K562 (cell line): ENCODE data around the gene TTC24. TPM values are rescaled to one million over a fixed set of nuclear protein-coding genes. Genes with fewer than 3 reads are reported as not detected.

Source experiments
- ATAC-seq: fragments of 200-7000 bp; cut with Tn5 transposase; 3 replicates; pipeline ENCODE4 v1.9.1; 2020; ENCODE audit warnings: moderate library complexity
- BruUV-seq: library from RNA; stranded (reverse); fragments of 400-500 nt; replicated peaks from 2 replicates; lab custom pipeline; 2021; lab: Mats Ljungman, UMichigan
- CTCF ChIA-PET: fragments of 300-600 bp; formaldehyde crosslinking; extraction: SDS; loops from one replicate; lab custom pipeline; 2021; ENCODE audit warnings: low intra/inter-chr PET ratio; lab: Yijun Ruan, JAX
- POLR2A ChIA-PET: fragments of 300-600, 350-650 bp; sonication (Branson Sonifier 250); formaldehyde crosslinking; extraction: SDS; loops from one replicate; lab custom pipeline; 2021; ENCODE audit warnings: antibody characterized with exemption, inconsistent platforms; lab: Yijun Ruan, JAX
- DNase-seq, 4 experiments: peaks; one replicate each; pipeline versions ENCODE4 v3.0.0 to v3.0.0-alpha.2; 2011 to 2018; ENCODE audit warnings: low spot score in 3 of 4, mixed read lengths in 3 of 4; ENCODE audit errors: extremely low read depth in 1 of 4
- FAIRE-seq: peaks from 2 replicates; lab custom pipeline; 2011; peaks lifted over from hg19 to GRCh38; lab: Jason Lieb, UNC
- H2AFZ ChIP-seq: 2 replicates; pipeline ENCODE4 v1.6.0; 2011; ENCODE audit warnings: low read depth, low read length, control low read depth, inconsistent platforms
- H3K27ac ChIP-seq: fragments of 200-600 bp; 3 replicates; pipeline ENCODE4 v1.8.0; 2011; ENCODE audit warnings: low read depth, mild to moderate bottlenecking, control low read depth, inconsistent platforms, low read length, moderate library complexity, mixed read lengths; ENCODE audit errors: extremely low read depth
- H3K27me3 ChIP-seq, 2 experiments: fragments of 300-600 bp in 1 of 2; 2 replicates in 1 of 2; 3 replicates in 1 of 2; pipeline versions ENCODE4 v1.6.0 to v1.8.0; 2011; ENCODE audit warnings: inconsistent platforms in 2 of 2, low read length in 2 of 2, mild to moderate bottlenecking in 1 of 2, mixed read lengths in 1 of 2, moderate library complexity in 1 of 2; ENCODE audit not compliant: control insufficient read depth in 2 of 2, insufficient read depth in 2 of 2
- H3K36me3 ChIP-seq: fragments of 300-600 bp; 3 replicates; pipeline ENCODE4 v1.8.0; 2011; ENCODE audit warnings: mild to moderate bottlenecking, low read length, inconsistent platforms; ENCODE audit not compliant: control insufficient read depth, insufficient read depth
- H3K4me1 ChIP-seq, 2 experiments: fragments of 200-600 bp in 1 of 2; replicated peaks in 1 of 2; 2 replicates in 1 of 2; 3 replicates in 1 of 2; pipeline versions ENCODE4 v1.5.1 to v1.8.0; 2011; ENCODE audit warnings: inconsistent platforms in 2 of 2, low read length in 2 of 2, mild to moderate bottlenecking in 1 of 2, mixed read lengths in 1 of 2, moderate library complexity in 1 of 2; ENCODE audit not compliant: control insufficient read depth in 2 of 2, insufficient read depth in 2 of 2
- H3K4me2 ChIP-seq: 2 replicates; pipeline ENCODE4 v1.6.1; 2011; ENCODE audit warnings: low read length, control low read depth, inconsistent platforms, mixed read lengths; ENCODE audit not compliant: insufficient read depth
- H3K4me3 ChIP-seq: fragments of 200-600 bp; sonication (generic), shearing (Covaris generic); 2 replicates; pipeline ENCODE4 v1.5.1; 2016; ENCODE audit warnings: control low read depth, inconsistent platforms
- H3K79me2 ChIP-seq: fragments of 200-600 bp; 3 replicates; pipeline ENCODE4 v1.8.0; 2011; ENCODE audit warnings: low read length, inconsistent platforms; ENCODE audit not compliant: control insufficient read depth, insufficient read depth
- H3K9ac ChIP-seq, 2 experiments: 2 replicates each; pipeline versions ENCODE4 v1.6.0 to v1.6.1; 2011; ENCODE audit warnings: low read depth in 2 of 2, low read length in 2 of 2, control low read depth in 1 of 2, inconsistent platforms in 1 of 2, mild to moderate bottlenecking in 1 of 2, mixed read lengths in 1 of 2; ENCODE audit not compliant: insufficient read depth in 1 of 2
- H3K9me1 ChIP-seq: one replicate; pipeline ENCODE4 v1.6.0; 2011; ENCODE audit warnings: inconsistent platforms, mild to moderate bottlenecking, low read length, moderate library complexity; ENCODE audit not compliant: control insufficient read depth, insufficient read depth
- H3K9me3 ChIP-seq: replicated peaks from 2 replicates; pipeline ENCODE4 v1.5.1; 2011; ENCODE audit warnings: low read depth, low read length, inconsistent platforms; ENCODE audit not compliant: control insufficient read depth, insufficient read depth
- H4K20me1 ChIP-seq: replicated peaks from 2 replicates; pipeline ENCODE4 v1.6.1; 2011; ENCODE audit warnings: low read length, inconsistent platforms, mixed read lengths; ENCODE audit not compliant: control insufficient read depth, insufficient read depth
- CGGBP1 ChIP-seq: fragments of 250-450 bp; sonication (Bioruptor Pico); IDR thresholded peaks from 2 replicates; pipeline ENCODE4 v1.9.0; 2021; ENCODE audit warnings: mild to moderate bottlenecking
- EGR1 ChIP-seq: fragments of 450-650 bp; conservative IDR thresholded peaks from 2 replicates; pipeline ENCODE4 v1.6.1; 2017; ENCODE audit warnings: mild to moderate bottlenecking
- MTA2 ChIP-seq: fragments of 450-650 bp; IDR thresholded peaks from 2 replicates; pipeline ENCODE4 v1.6.1; 2016; ENCODE audit warnings: low read depth
- ZNF311 ChIP-seq: fragments of 250-450 bp; sonication (Bioruptor Pico); IDR thresholded peaks from 2 replicates; pipeline ENCODE4 v1.4.0; 2020; ENCODE audit warnings: mild to moderate bottlenecking, moderate library complexity
- ZNF77 ChIP-seq: fragments of 250-450 bp; sonication (Bioruptor Pico); IDR thresholded peaks from 2 replicates; pipeline ENCODE4 v1.5.0; 2020
- WGBS: fragments of 100-300 bp; shearing (Covaris generic); methylation state at CpG from one replicate; pipeline ENCODE4 v1.1.6; 2016; ENCODE audit warnings: low coverage, mixed read lengths; ENCODE audit not compliant: insufficient coverage; ENCODE audit errors: missing lambda C conversion rate; 5-methylcytosine and 5-hydroxymethylcytosine counted together
- in situ Hi-C: fragments of 300-500 bp; cut with MboI; formaldehyde crosslinking; loops from 4 replicates; pipeline ENCODE4 v1.15.0; 2018; ENCODE audit warnings: inconsistent platforms, mixed read lengths
- intact Hi-C: fragments of 100-400 bp; cut with micrococcal nuclease; formaldehyde crosslinking; loops from 2 replicates; pipeline ENCODE4 v1.14.2; 2022
- polyA plus RNA-seq, 8 experiments: library from polyadenylated mRNA; depleted of rRNA in 4 of 8; stranded (reverse) in 5 of 8; unstranded in 3 of 8; fragments of >200 nt; fragmentation: Nextera tagmentation in 2 of 8; fragmentation: Illumina TruSeq in 1 of 8; extraction: Ambion mirVana in 2 of 8; extraction: Trizol in 1 of 8; gene quantifications; 2 replicates each; pipeline versions ENCODE4 v1.2.1 to v1.2.3, GENCODE V29; 2011 to 2014; ENCODE audit warnings: inconsistent platforms in 1 of 8, missing spikeins in 1 of 8
- total RNA-seq, 7 experiments: library from RNA; depleted of rRNA in 6 of 7; stranded (reverse); fragments of >200 nt in 6 of 7; fragmentation: Illumina TruSeq in 2 of 7; extraction: Trizol in 2 of 7; gene quantifications; 2 replicates each; pipeline versions ENCODE4 v1.2.1 to v1.2.3, GENCODE V29; 2011 to 2021; ENCODE audit warnings: low replicate concordance in 1 of 7

Gene TTC24
- total and polyA plus RNA-seq, 9 of the 15 experiments (the other 6 are each of a cell fraction or from before 2014, with no cell fraction given): not detected

DNA sequence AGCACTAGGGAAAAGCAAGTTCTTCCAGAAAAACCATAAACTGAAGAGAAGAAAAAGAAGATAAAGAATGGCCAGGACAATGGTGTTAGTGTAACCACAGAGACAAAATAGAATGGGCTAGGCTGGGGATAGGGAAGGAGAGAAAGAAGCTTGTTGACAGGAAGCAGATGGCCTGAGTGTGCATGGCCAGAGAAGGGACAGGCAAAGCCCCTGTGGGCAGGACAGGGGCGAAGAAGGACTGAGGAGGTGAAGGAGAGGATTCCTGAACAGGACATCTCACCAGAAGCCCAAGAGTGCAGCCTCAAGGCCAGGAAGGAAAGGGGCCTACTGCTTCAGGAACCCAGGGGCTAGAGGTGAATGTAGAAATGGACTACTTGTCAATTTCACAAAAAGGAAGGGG lies 36.5 kb upstream of the TTC24 start (continued):
- no peak for TF ChIP-seq ZNF311 (CRISPR knock-in tag)
- TF ChIP-seq MTA2: no peak
- no peak for TF ChIP-seq CGGBP1 (CRISPR knock-in tag)

DNA sequence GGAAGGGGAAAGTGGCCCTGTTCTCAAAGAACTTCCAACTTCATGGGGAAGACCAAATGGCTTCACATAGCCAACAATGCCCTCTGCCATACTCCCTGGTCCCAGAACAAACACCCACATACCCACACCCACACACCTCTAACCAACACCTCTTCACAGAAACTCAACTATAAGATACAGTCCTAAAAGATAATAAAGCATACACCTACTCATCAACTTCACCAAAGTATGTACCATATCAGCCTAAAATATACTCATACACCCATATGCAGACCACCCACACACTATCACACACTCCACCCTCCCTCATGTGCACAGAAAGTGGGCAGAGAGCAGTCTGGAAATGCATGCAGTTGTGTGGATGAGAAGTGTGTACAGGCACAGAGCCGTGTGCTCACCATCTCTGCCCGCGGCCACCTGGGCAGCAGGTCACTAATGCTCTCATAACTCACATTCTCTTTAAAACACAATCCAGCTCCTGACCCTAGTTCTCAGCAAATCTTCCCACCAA lies 34.9 kb upstream of the TTC24 start:
- ChIA-PET CTCF (no interaction called here), POLR2A (interaction anchor here (1.5 kb wide), 1 partner anchor 10 kb away, joined by 3 read pairs; no protein-coding TSS in a partner anchor)
- DNase-seq (no peak), FAIRE-seq (no peak), ATAC-seq (no peak)
- Histone ChIP-seq H3K79me2 (no peaks in the 10 kb centered on the region), H3K9ac (no peak overlapping the region; a peak in 1 of 4 replicates), H3K9me3 (no peaks in the 10 kb centered on the region; the same call in 1 of the 2 replicates), H3K27me3 (no peaks in the 10 kb centered on the region), H3K9me1 (no peaks in the 10 kb centered on the region), H3K4me1 (no peaks in the 10 kb centered on the region), H3K36me3 (peaks cover 33% of the 10 kb centered on the region), H2AFZ (no peak overlapping the region), H3K27ac (no peak overlapping the region), H4K20me1 (no peaks in the 10 kb centered on the region)
- intact Hi-C loops (loop anchor here (10.0 kb wide), 1 partner anchor 60 kb away; no protein-coding TSS in a partner anchor), in situ Hi-C loops (no loop called here)
- no TSS peak for BruUV-seq
- 93% methylated on average over 3 of the region's 3 CpGs for WGBS
- TF ChIP-seq EGR1 (peak; percentile 37; the same call in 1 of the 2 replicates), ZNF77 (CRISPR knock-in tag) (no peak)
- TF ChIP-seq, all 486 proteins: peak for 1
- H3K4me3 ChIP-seq: no peak overlapping the region
- H3K4me2 ChIP-seq: no peak overlapping the region
